ENCODE measurements around the gene GALNTL6. TPM values are rescaled to one million over a fixed set of nuclear protein-coding genes. Genes with fewer than 3 reads are reported as not detected.

The GALNTL6 gene
- total and polyA plus RNA-seq, 9 of the 15 experiments (the other 6 are each of a cell fraction or from before 2014, with no cell fraction given), result 0.18 to 0.50 (median 0.29) TPM

- Histone ChIP-seq H3K9me1 (ENCODE audit: control insufficient read depth, insufficient read depth, low read length) (no peaks in the 10 kb centered on the region), H3K4me2 (ENCODE audit: insufficient read depth, low read length) (no peak overlapping the region), H3K9me3 (replicated peaks; ENCODE audit: control insufficient read depth, insufficient read depth, low read depth, low read length) (no peaks in the 10 kb centered on the region; the same call in 1 of the 2 replicates), H3K4me3 (no peak overlapping the region), H3K9ac (ENCODE audit: insufficient read depth in 1 of 2, low read depth in 2 of 2, low read length in 2 of 2) (no peak overlapping the region), H3K27me3 (ENCODE audit: control insufficient read depth in 2 of 2, insufficient read depth in 2 of 2, low read length in 2 of 2) (no peaks in the 10 kb centered on the region), H3K4me1 (replicated peaks in 1 of 2; ENCODE audit: control insufficient read depth in 2 of 2, insufficient read depth in 2 of 2, low read length in 2 of 2) (peaks cover 0 to 14% of the 10 kb centered on the region in 2 experiments; a peak in 1 of 5 replicates), H3K27ac (ENCODE audit: extremely low read depth, low read depth, low read length) (no peak overlapping the region), H2AFZ (ENCODE audit: low read depth, low read length) (no peak overlapping the region), H3K36me3 (ENCODE audit: control insufficient read depth, insufficient read depth, low read length) (no peaks in the 10 kb centered on the region), H3K79me2 (ENCODE audit: control insufficient read depth, insufficient read depth, low read length) (no peaks in the 10 kb centered on the region; the same call in 2 of the 3 replicates), H4K20me1 (replicated peaks; ENCODE audit: control insufficient read depth, insufficient read depth, low read length) (no peaks in the 10 kb centered on the region)
- no peak for DNase-seq (ENCODE audit: extremely low read depth in 1 of 4, low spot score in 3 of 4)
- in situ Hi-C loops (cut with MboI) (no loop called here), intact Hi-C loops (cut with micrococcal nuclease) (no loop called here)
- no peak for FAIRE-seq
- no peak for ATAC-seq
- WGBS (ENCODE audit: insufficient coverage, low coverage, missing lambda C conversion rate), result 0% methylated on average over 1 of the region's 1 CpG
- TF ChIP-seq MAFG (tag; conservative IDR thresholded peaks at IDR 0.05) (peak; percentile 46; the same call in 1 of the 2 replicates), TFE3 (CRISPR knock-in tag; IDR thresholded peaks at IDR 0.05) (no peak), CREB1 (IDR thresholded peaks at IDR 0.05) (no peak), CREB1 (CRISPR knock-in tag; IDR thresholded peaks at IDR 0.05) (no peak), ZNF507 (tag; conservative IDR thresholded peaks at IDR 0.05) (no peak), RBM14 (IDR thresholded peaks at IDR 0.05; ENCODE audit: borderline replicate concordance, insufficient read depth, low read depth, low read length) (no peak), MAFK (IDR thresholded peaks at IDR 0.05; ENCODE audit: low read length) (peak; percentile 33; the same call in 1 of the 2 replicates), HNRNPK (IDR thresholded peaks at IDR 0.05; ENCODE audit: low read depth, low read length, poor library complexity, severe bottlenecking) (no peak), ARID3A (IDR thresholded peaks at IDR 0.05; ENCODE audit: borderline replicate concordance, low read depth, low read length) (no peak), MAFF (IDR thresholded peaks at IDR 0.05; ENCODE audit: low read length) (peak; percentile 56; the same call in 1 of the 2 replicates), ZC3H4 (CRISPR knock-in tag; IDR thresholded peaks at IDR 0.05; ENCODE audit: borderline replicate concordance) (no peak), TAF7 (tag; IDR thresholded peaks at IDR 0.05) (no peak), ZNF311 (CRISPR knock-in tag; IDR thresholded peaks at IDR 0.05) (no peak), ZNF316 (IDR thresholded peaks at IDR 0.05) (peak; percentile 72), C11orf30 (IDR thresholded peaks at IDR 0.05; ENCODE audit: low read depth) (peak; percentile 40), SRSF9 (IDR thresholded peaks at IDR 0.05; ENCODE audit: borderline replicate concordance, low read depth, low read length) (no peak)
- BruUV-seq (replicated peaks), result no TSS peak
- ChIA-PET CTCF (ENCODE audit: low intra/inter-chr PET ratio) (no interaction called here), POLR2A (no interaction called here)
Measured at GRCh38 chr4:171809854-171810253, 3.4 kb upstream of the GALNTL6 start.

Measured in K562 (cell line).